CD4-positive, alpha-beta T cell treated with Interleukin-10 for 1 hour (primary cell): ENCODE data around the gene MYO1D.

Experiments used
- DNase-seq: peaks from one replicate; pipeline ENCODE4 v3.0.0-alpha.2; 2020

The MYO1D gene

DNA sequence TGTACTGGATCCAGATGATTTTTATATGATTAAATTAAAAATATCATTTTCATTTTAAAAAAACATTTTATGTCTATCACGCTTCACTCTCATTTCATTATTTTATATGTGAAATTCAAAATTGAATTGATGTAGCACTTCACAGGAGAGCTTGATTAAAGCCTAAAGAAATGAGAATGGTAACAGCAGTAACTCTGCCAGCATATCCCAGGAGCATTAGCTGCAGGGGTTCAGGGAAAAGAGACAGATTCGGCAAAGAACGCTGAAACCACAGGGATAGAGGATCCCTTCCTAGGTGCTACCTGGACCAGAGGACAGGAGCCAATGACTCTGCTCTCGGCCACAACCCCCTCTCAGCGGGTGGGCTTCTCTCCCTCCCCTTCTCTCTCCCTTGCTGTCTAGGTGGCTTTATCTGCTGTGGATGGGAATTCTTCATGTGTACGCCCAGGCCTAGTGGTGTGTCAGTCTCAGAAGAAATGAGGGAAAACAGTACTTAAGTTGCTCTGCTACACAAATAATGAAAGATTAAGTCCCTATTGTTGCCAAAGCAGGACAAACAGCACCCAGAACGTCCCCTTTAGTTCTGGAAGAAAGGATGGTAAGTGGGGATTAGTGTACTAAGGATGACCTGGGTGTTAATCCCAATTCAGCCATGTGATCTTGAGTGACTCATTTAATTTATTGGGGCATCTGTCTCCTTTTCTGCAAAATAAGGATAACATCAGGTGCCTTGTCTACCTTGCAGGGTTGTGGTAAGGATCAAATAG, 266.9 kb downstream of the MYO1D start:
- no peak for DNase-seq

DNA sequence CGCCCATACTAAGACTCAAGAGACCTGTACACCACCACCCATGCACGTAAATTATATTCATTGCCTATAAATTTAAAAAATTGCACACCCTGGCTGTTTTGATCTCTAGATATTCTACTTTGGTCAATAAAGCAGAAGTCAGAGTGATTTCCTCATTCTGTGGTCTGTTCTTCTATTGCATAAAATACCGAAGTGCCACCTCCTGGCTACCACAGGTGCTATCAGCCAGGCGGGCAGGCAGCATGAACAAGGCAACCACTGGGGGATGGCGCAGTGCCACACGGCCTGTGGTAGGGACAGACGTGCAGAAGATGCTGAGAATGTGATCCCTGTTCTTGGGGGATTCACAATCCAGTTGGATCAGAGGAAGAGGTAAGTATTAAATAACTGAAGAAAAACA, 267.8 kb downstream of the MYO1D start:
- peak; percentile 77 for DNase-seq

DNA sequence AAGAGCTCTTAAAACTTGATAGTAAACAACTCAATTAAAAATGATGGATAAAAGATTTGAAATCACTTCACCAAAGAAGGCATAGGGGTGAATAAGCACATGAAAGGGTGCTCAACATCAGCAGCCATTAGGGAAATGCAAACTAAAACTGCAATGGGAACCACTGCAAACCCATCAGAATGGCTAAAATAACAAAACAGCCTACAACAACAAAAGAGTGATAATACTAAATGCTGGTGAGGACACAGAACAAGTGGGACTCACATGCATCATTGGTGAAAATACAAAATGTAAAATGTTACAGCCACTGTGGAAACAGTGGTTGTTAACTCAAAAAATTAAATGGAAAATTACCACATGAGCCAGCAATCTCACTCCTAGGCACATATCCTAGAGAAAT, 268.7 kb downstream of the MYO1D start:
- no peak for DNase-seq

DNA sequence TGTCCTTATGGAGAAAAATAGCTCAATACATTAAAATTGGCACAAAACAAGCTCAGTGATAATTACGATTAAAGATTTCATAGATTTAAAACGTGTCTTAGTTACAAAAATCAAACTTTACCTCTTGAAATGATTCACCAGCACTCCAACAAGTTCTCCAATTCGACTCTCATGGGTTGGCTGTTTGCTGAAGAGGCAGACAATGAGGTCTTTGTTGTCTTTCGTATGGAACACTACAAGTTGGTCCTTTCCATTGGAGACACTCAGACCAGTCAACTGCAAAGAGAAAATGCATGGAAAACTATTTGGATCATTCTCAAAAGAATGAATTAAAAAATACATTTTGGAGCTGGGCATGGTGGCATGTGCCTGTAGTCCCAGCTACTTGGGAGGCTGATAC, 272.0 kb downstream of the MYO1D start:
- no peak for DNase-seq

DNA sequence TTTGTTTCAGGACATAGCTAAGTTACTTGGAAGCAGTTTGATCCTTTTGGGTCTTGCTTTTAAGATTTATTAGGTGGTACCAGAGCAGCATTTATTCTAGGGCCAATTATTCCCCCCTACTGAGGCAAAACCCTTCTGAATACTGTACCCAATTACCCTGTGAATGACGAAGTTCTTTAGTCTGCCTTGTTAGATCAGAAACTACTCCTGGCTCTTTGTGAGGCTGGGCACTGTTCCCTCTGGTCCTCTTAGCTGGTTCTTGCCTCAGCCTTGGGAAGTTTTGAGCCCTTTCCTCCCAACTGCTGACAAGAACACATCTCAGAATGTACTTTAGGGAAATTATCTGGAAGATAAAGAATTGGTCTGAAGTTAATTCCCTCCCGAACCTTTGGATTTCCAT, 274.5 kb downstream of the MYO1D start:
- DNase-seq = no peak

DNA sequence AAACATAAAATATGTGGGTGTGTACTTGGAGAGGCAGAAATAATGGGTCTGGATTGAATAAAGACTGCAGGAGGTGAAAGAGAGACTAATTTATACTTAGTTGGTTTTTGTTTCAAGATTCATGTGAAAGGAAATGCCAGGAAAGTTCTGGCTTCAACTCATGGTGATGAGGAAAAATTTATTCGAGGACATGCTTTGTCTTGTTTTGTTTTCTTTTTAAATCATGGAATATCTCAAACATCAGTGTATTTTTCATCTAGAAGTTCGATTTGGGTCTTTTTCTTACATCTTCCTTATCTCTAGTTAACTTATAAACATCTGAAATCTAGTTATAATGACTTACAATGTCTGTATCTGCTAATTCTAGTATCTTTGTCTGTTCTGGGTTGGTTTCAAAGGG, 275.1 kb downstream of the MYO1D start:
- DNase-seq = no peak

DNA sequence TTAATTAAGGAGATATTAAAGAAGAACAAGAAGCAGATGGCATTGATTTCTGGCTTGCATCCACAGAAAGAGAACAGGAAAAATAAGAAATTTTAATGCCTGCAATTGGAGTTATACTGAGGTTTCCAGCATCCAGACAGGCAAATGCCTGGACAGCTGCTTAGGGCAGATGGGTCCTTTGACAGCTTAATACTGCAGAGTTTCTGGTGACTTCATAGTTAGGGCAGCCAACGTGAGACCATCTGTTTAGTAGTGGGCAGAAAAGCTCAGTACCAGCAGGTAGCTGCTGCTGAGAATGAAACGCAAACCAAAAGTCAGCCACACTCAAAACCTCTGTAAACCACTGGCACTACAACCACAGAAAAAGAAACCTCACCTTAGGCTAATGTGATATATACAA, 280.3 kb downstream of the MYO1D start:
- no peak for DNase-seq

DNA sequence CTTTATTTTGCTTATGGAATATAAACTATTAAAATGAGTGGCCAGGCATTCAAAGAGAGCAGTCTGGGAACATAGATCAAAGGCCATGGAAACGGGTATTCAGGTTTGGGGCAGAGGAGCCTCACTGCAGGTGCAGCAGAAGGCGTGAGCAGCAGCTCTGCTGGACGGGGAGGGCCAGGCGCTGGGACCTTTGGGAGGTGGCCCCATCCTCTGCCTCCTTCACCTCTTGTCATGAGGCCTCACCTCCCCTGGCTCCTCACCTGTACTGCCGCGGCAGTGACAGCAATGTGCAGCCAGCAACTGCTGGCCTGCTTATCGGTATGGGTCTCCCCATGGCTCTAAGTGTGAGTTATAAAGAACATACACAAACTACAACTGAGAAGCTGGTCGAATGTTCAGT, 280.7 kb downstream of the MYO1D start:
- no peak for DNase-seq

DNA sequence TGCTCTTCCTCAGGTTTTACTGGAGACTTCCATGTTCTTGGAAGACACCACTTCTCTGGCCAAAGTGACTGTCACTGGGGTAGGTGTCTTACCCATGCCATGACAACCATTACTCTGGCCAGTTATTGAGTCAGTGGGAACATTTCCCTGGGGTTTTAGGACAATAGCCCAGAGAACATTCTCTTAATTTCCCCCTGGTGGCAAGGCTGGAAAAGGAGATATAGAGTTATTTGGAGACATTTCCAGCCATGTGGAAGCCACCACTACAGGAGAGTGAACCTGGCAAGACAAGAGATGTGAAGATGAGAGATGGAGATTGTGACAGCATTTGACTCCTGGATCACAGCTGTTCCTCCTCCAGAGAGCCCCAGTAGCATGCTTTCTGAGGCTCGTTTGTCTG, 283.9 kb downstream of the MYO1D start:
- DNase-seq = no peak

DNA sequence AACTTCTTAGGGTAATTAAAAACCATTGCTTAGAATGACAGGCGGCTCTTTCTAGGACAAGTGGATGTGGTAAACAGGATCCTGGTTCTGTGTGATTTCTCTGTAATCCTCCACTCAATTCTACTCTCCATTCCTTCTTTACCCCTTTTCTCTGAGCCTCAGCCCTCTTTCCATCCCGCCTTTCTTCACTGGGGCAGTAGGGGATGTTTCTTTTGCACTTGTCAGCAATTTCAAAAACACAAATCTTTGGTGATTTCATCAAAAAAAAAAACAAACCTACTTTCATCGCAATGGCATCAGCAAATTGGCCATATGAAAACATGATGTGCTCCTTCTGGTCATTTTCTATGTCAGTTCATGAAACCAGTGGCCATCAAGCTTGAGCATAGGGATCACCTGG, 285.5 kb downstream of the MYO1D start:
- no peak for DNase-seq

DNA sequence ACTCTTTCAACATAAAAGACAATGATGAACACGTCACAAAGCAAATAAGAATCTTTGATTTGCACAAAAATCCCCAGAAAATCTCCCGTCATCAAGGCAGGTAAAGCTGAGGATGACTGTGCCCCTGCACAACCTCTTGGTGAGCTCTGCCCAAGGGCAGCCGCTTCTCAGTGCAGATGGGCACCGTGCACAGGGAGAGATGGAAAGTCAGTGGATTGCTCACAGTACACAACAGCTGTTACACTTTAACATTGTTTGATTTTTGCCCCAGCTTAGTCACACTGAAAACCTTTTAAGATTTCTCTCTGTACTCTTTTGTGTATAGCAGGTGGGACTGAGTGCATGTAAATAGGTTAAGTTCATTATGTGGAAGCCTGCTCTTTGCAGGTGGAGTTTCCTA, 285.9 kb downstream of the MYO1D start:
- no peak for DNase-seq

DNA sequence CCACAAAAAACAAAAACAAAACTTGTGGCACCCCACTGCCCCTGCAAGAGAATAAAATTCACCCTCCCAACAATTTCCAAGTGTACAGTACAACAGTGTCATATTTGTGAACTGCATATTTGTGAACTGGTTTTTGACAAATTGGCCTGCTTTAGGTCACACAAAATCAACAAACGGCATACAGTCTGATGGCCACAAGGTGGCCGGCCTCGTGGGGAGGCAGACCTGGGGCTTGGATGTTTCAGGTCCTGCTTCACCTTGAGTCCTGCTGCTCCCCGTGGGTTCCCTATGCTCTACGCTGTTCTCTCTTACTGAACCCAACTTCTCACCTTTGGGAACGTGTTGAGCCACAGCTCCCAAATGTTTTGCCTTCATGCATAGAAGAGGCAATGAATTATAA, 287.9 kb downstream of the MYO1D start:
- DNase-seq = no peak

DNA sequence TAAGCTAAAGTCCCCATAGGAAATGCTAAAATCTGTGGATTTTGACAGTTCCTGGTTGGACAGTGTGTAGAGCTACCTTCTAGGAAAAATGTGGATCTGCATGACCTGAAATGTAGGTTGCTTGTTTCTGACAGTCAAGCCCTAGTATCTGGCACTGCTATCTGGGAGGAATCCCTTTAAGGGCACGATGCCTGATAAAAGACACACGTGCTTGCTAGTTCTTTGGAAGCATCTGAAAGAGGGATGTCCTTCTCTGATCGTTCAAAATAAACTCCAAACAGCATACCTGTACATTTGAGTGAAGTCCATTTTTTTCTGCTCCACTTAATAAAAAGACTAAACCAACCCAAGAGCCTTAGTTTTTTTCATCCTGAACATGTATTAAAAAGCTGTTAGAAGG, 288.8 kb downstream of the MYO1D start:
- no peak for DNase-seq

DNA sequence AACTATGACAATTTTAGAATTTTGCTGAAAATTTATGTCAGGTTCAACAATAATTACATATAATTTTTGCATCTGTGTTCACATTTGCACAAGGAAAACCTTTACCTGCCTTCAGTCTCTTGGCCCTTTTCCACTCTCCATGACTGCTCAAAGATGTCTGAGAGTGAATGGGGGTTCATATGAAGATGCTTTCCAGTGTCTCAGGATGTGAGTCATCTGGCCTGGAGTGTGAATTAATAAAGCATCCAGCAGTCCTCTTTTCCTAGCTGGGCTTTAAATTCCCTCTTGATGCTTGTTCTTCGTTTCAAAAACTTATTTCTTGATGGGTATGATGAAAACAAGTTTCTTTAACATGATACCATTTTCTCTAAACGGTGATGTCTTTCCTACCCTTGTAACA, 290.3 kb downstream of the MYO1D start:
- DNase-seq = no peak

DNA sequence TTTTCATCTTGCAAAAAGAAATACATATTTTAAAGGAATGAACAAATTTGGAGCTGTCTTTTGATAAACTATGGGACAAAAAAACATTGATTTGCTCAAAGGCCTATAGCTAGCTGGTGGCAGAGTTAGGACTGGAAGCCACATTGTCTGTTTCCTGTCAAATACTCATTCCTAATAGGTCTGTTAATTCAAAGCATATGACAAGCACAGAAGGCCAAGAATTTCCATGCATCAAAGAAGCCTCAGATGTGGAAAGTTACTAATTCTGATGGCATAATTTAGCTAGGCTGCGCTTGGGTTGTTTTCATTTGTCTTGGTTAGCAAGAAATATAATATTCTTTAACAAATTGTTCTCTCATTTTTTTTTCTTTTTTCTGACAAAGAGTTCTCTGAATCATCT, 292.1 kb downstream of the MYO1D start:
- DNase-seq = no peak

DNA sequence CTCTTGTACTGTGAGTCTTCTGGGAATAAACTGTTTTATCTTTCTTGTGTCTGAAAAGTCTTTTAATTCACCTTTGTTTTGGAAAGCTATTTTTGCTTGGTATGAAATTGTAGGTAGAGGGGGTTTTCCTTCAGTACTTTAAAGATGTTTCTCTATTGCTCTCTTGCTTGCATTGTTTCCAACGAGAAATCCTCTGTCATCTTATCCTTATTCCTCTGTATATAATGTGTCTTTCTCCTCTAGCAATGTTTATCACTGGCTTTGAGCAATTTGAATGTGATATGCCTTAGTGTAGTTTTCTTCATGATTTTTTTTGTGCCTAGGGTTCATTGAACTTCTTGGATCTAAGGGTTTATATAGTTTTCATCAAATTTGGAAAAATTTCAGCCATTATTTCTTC, 293.9 kb downstream of the MYO1D start:
- no peak for DNase-seq

DNA sequence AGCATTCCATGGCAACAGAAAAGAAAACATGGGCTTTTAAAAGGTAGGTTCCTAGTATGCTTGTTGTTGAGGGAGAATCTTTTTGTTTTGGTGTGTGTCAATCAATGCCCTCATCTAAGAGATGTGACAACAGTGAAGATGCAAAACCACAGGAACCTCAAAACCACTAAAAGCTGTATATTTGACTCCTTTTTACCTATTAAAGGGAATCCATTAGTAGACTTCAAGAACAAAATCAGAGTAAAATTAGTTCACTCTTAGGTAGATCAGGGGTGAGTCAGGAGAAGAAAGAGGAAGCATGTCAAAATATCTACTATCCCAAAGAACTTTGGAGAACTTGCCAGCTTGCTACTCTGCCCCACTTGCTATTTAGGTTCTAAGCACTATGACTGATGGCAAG, 301.1 kb downstream of the MYO1D start:
- DNase-seq = peak; percentile 9

DNA sequence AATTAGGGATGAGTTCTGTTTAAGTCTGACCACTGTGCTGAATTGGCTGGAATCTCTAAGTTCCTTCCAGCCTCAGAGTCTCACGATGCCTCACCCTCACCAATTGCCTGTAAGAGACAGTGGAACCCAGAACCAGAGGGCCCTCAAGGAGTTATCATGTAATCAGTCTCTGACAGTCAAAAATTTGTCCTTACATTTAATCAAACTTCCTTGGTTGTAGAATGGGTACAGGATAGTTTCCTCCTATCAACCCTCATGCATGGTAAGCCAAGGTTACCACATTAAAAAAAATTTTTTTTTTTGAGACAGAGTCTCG, 306.9 kb downstream of the MYO1D start:
- no peak for DNase-seq

DNA sequence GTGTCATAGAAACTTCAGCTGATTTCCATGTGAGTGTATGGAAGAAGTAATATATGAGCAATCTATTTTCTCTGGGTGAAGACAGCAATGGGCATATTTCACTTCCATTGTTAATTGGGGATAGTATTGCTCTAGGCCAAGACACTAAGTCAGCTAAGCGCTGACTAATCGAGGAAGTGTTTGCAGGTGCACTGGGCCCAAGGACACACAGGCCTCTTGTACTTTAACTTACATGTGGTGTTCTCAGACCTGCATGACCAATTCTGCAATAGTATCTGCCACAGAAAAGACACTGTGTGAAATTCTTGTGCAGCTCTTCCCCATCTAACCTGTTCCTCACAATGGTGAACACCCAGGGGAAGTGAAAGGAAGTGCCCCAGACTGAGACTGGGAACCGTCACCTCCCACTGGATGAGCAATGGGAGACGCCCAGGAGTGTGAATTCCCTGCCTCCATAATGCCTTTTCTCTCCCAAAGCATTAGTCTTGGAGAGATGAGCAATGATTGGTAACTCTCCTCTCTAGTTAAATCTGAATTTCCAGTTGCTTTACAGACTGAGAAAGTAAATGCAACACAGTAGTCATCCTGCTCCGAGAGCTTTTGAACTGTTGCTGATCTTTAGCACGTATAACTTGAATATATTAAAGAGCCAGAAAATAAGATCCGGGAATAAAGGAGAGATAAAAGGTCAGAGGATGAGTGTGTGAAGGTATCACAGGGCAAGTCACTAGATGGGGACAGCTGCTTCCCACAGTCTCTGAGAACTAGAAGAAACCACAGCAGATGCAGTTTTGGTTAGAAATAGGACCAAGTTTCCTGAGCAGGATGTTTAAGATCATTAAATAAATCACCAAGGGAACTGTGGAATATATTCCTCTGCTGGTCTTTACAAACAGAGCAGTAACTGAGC, 307.5 kb downstream of the MYO1D start:
- no peak for DNase-seq

DNA sequence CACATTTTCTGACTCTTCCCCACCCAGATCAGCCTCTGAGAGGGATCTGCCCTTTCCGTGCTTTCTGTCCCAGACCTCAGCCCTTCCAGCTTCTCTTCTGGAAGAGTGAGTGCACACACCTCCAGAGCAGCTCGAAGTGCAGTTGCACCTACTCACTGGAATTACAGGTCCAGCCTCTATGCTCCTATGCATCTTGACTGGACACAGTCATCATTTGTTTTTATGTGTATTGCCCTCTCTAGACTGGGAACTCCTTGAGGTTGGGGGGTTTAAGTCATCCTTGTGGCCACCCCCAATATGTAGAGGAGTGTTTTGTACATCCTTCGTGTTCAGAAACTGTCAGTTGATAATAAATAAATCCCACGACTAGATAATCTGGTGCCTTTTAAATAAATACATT, 308.2 kb downstream of the MYO1D start:
- no peak for DNase-seq

DNA sequence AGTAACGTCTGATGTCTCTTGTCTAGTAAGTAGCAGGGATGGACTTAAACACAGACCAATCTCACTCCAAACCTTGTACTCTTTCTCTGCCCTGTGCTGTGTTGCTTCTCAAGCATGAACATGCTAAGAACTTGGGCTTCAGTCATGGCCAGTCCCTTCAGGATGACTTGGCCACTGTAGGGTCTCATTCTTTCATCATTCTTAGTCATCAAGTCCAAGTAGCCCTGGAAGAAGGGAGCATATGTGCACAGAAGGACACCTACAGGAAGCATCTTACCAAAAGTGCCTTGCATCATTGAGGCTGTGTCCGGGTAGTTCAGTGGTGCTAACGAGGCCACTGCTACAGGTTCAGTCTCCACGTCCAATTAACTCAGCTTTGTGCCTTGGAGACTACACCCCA, 309.4 kb downstream of the MYO1D start:
- no peak for DNase-seq

DNA sequence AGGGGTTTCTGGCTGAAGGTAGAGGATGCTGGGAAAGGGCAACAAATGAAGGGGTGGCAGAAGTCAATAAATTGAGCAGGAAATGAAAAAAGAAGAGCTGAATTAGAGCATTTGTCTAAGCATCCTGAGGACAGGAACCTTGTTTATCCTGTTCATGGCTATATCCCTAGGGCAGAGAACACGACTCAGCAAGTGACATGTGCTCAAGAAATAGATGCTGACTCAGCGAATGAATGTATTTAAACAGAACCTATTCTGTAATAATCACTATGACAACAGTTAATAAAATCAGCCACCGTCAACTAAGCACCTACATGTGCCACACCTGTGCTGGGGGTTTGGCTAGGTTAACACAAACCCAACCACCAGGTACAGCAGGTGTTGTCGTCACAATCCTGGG, 309.8 kb downstream of the MYO1D start:
- DNase-seq = no peak

DNA sequence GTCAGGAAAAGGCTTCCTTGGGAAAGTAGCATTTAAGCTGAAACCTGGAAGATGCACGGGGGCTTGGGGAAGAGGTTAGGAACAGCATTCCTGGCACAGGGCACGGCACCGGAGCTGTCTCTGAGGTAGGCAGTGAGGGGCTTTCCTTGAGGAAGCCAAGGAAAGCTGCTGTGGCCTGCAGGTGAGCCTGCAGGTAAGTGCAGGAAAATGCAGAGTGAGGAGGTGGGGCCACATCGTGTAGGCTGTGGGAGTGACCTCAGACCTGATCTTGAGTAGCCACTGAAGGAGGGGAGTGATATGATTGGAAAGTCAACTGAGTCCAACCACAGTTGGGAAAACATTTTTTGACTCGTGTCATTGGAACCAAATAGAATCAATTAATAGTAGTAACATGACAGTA, 310.6 kb downstream of the MYO1D start:
- DNase-seq = no peak

DNA sequence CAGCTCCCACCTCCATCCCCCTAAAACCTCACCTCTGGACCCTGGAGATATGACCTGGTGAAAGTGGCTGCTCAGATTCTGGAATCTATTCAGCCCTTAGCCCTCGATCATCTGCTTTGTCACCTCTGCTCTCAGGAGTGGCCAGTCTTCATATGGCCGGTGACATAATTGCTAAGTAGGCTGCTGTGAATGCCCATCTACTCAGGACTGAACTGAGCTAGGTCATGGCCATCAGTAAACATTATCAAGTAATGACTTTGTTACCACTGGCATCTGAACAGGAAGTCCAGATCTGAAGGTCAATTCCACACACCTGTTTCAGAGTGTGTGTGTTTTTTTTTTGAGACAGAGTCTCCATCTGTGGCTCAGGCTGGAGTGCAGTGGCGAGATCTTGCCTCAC, 311.5 kb downstream of the MYO1D start:
- no peak for DNase-seq

DNA sequence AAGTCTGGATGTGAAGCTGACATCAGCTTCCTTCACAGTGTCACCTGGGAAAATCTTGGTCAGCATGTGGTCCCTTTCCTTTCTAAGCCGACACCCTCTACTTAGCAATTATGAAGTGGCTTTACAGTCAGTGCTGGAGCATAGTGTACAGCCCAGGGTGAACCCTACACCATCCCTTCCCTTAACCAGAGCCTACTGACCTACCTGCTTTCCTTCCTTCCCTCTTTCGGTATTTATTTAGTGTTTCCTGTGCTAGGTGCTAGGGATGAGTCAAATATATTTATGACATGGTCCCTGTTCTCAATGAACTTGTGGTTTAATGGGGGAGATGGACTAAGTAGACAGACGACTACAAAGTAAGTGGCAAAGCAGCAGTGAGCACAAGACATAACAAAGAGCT, 312.6 kb downstream of the MYO1D start:
- DNase-seq = no peak
